ENCODE data around the gene ALAD. TPM values are rescaled to one million over a fixed set of nuclear protein-coding genes. Genes with fewer than 3 reads are reported as not detected.

The ALAD gene
- polyA plus RNA-seq, 1 experiment: 11.8 TPM

DNA sequence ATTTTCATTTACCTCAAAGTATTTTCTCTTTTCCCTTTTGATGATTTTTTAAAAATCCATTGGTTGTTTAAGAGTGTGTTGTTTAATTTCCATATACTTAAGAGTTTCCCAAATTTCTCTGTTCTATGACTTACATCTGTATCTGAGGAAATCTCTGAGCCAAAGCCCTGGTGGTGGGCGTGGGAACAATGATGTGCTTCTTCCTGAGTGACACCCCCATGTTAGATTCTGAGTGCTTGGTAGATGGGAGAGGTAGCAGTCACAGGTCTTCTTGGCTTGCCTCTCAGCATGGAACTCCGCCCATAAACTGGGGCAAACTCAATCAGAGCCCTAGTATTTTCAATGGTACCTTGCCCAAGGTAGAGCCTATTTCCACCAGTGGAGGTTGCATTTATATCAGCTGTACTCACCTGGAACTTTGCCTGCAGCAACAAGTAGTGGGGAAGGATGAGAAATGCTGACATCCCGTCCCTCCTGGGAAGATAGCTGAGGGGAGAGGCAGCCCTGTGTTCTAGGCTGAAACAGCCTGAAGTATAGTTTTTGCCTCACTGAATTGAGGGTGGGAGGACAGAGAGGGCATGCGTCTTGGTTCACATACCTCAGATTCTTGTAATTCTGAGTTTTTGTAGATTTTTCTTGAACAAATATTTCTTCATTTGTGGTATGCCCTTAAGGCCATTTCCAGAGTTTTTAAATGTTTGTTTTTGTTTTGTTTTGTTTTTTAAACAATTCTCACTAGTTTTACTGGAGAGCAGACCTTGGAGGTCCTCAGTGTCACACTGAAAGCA lies 35.8 kb upstream of the ALAD start:
- Histone ChIP-seq H3K9me3 (ENCODE audit: control insufficient read depth, insufficient read depth, low read length) (no peaks in the 10 kb centered on the region), H3K27me3 (ENCODE audit: control insufficient read depth, insufficient read depth, low read length) (peaks cover 8% of the 10 kb centered on the region), H3K27ac (ENCODE audit: low read depth, low read length) (no peak overlapping the region), H3K4me3 (ENCODE audit: low read depth, low read length) (no peak overlapping the region)
- DNase-seq (ENCODE audit: low read depth, low spot score): no peak
- CTCF ChIA-PET: interaction anchor here (0.8 to 1.1 kb wide), 2 partner anchors 157 to 219 kb away, joined by 3 read pairs; no protein-coding TSS in a partner anchor
- POLR2A ChIA-PET: no interaction called here
- no peak for TF ChIP-seq CTCF (IDR thresholded peaks at IDR 0.05; ENCODE audit: low read depth, low read length)

DNA sequence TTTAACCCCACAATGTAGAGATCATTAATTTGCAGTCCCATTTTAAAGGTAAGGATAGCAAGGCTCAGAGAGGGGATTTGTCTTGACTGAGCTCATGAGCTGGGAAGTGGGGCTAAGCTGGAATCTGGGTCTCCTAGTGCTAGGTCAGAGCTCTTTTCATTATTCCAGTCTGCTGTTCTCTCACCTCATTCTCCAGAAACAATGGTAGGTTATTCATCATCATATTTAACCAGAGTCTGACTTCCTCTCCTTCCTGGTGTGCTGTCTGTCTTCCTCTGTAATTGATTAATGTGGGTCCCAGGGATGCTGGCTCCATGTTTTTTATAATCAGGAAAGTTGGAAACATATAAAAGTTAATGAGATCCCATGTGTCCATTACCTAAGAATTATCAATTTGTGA lies 30.1 kb upstream of the ALAD start:
- no peak for TF ChIP-seq CTCF (IDR thresholded peaks at IDR 0.05; ENCODE audit: low read depth, low read length)
- Histone ChIP-seq H3K9me3 (ENCODE audit: control insufficient read depth, insufficient read depth, low read length) (no peaks in the 10 kb centered on the region), H3K4me3 (ENCODE audit: low read depth, low read length) (no peak overlapping the region), H3K27ac (ENCODE audit: low read depth, low read length) (no peak overlapping the region), H3K27me3 (ENCODE audit: control insufficient read depth, insufficient read depth, low read length) (peaks cover 13% of the 10 kb centered on the region)
- POLR2A ChIA-PET: no interaction called here
- DNase-seq (ENCODE audit: low read depth, low spot score): no peak
- CTCF ChIA-PET: interaction anchor here (1.0 kb wide), 1 partner anchor 27 kb away, joined by 3 read pairs; no protein-coding TSS in a partner anchor

GRCh38 chr9:113428062-113428615 lies 27.1 kb upstream of the ALAD start:
- H3K27ac ChIP-seq (ENCODE audit: low read depth, low read length): no peak overlapping the region
- ChIA-PET CTCF (interaction anchor here (1.3 kb wide), 1 partner anchor 230 kb away, joined by 9 read pairs; no protein-coding TSS in a partner anchor), POLR2A (interaction anchor here (0.9 kb wide), 1 partner anchor 18 kb away, joined by 4 read pairs; the partner anchor contains the start of genes C9orf43 and POLE3)
- no peak for TF ChIP-seq CTCF (IDR thresholded peaks at IDR 0.05; ENCODE audit: low read depth, low read length)
- no peaks in the 10 kb centered on the region for H3K9me3 ChIP-seq (ENCODE audit: control insufficient read depth, insufficient read depth, low read length)
- DNase-seq (ENCODE audit: low read depth, low spot score): no peak
- H3K4me3 ChIP-seq (ENCODE audit: low read depth, low read length): no peak overlapping the region
- peaks cover 35% of the 10 kb centered on the region for H3K27me3 ChIP-seq (ENCODE audit: control insufficient read depth, insufficient read depth, low read length)

- CTCF ChIA-PET: interaction anchor here (1.3 to 1.7 kb wide), 2 partner anchors 228 to 230 kb away, joined by 4 to 9 read pairs; no protein-coding TSS in a partner anchor
Measured at GRCh38 chr9:113427629-113428028, 26.5 kb upstream of the ALAD start.

More at GRCh38 chr9:113427629-113428028, 26.5 kb upstream of the ALAD start:
- Histone ChIP-seq H3K27ac (ENCODE audit: low read depth, low read length) (no peak overlapping the region), H3K9me3 (ENCODE audit: control insufficient read depth, insufficient read depth, low read length) (no peaks in the 10 kb centered on the region), H3K4me3 (ENCODE audit: low read depth, low read length) (no peak overlapping the region), H3K27me3 (ENCODE audit: control insufficient read depth, insufficient read depth, low read length) (peaks cover 39% of the 10 kb centered on the region)
- POLR2A ChIA-PET: interaction anchor here (0.9 kb wide), 1 partner anchor 17 kb away, joined by 4 read pairs; the partner anchor contains the start of genes C9orf43 and POLE3
- TF ChIP-seq CTCF (IDR thresholded peaks at IDR 0.05; ENCODE audit: low read depth, low read length): no peak
- no peak for DNase-seq (ENCODE audit: low read depth, low spot score)
